Activated CD4-positive, alpha-beta memory T cell treated with anti-CD3 and anti-CD28 coated beads for 36 hours (primary cell): Measurements from ENCODE around the gene PLA2G4F. TPM values are rescaled to one million over a fixed set of nuclear protein-coding genes. Genes with fewer than 3 reads are reported as not detected.

Source experiments
- CTCF ChIA-PET: fragments of 350-600 bp; sonication (Branson Sonifier 250); formaldehyde crosslinking; loops from one replicate; lab custom pipeline; 2021; ENCODE audit warnings: antibody characterized with exemption, inconsistent platforms; lab: Charles Lee
- POLR2A ChIA-PET: fragments of 350-600 bp; sonication (Branson Sonifier 250); formaldehyde crosslinking; loops from one replicate; lab custom pipeline; 2021; ENCODE audit warnings: antibody characterized with exemption; lab: Charles Lee
- DNase-seq: peaks from one replicate; pipeline ENCODE4 v3.0.0-alpha.2; 2020
- H3K27ac Mint-ChIP-seq: one replicate; pipeline ENCODE4 v1.8.0; 2021; ENCODE audit warnings: mixed read lengths
- H3K27me3 Mint-ChIP-seq: one replicate; pipeline ENCODE4 v1.8.0; 2021; ENCODE audit warnings: mixed read lengths
- H3K36me3 Mint-ChIP-seq: one replicate; pipeline ENCODE4 v1.8.0; 2021; ENCODE audit warnings: mixed read lengths
- H3K4me1 Mint-ChIP-seq: one replicate; pipeline ENCODE4 v1.8.0; 2021; ENCODE audit warnings: low read depth, mixed read lengths
- H3K4me3 Mint-ChIP-seq: one replicate; pipeline ENCODE4 v1.8.0; 2021; ENCODE audit warnings: mild to moderate bottlenecking, mixed read lengths
- H3K9me3 Mint-ChIP-seq: one replicate; pipeline ENCODE4 v1.8.0; 2021; ENCODE audit warnings: mixed read lengths
- intact Hi-C: fragments of 100-400 bp; cut with micrococcal nuclease; formaldehyde crosslinking; loops from one replicate; pipeline ENCODE4 v1.15.1; 2023
- total RNA-seq, 2 experiments: library from RNA; stranded (reverse); gene quantifications; one replicate each; pipeline ENCODE4 v1.2.3, GENCODE V29; 2021

PLA2G4F gene
- total RNA-seq, 2 experiments from 2014 or later: not detected

DNA sequence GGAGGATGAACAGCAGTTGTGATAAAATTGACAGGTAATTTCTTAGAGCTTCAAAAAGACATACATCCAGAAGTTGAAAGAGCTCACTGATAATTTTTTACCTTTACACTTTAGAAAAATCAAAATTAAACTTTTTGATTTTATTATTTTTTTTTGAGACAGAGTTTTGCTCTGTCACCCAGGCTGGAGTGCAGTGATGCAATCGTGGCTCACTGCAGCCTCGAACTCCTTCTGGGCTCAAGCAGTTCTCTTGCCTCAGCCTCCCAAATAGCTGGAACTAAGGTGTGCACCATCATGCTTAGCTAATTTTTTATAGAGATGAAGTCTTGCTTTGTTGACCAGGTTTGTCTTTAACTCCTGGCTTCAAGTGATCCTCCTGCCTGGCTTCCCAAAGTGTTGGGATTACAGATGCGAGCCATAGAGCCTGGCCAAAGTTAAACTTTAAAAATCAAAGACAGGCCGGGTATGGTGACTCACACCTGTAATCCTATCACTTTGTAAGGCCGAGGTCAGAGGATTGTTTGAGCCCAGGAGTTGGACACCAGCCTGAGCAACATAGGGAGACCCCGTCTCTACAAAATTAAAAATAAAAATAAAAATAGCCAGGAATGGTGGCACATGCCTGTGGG, 21.7 kb downstream of the PLA2G4F start:
- no peak for DNase-seq
- ChIA-PET CTCF (interaction anchor here (0.6 to 3.8 kb wide), 18 partner anchors 9 to 357 kb away, joined by 3 to 21 read pairs (median 3); no protein-coding TSS in a partner anchor), POLR2A (interaction anchor here (1.2 kb wide), 1 partner anchor 68 kb away, joined by 3 read pairs; no protein-coding TSS in a partner anchor)
- H3K27me3 Mint-ChIP-seq: peaks cover 3% of the 10 kb centered on the region
- H3K4me3 Mint-ChIP-seq: no peak overlapping the region
- no peaks in the 10 kb centered on the region for H3K9me3 Mint-ChIP-seq
- H3K36me3 Mint-ChIP-seq: no peaks in the 10 kb centered on the region
- no peaks in the 10 kb centered on the region for H3K4me1 Mint-ChIP-seq
- H3K27ac Mint-ChIP-seq: no peak overlapping the region
- intact Hi-C loops: loop anchor here (5.0 kb wide), 1 partner anchor 52 kb away; no protein-coding TSS in a partner anchor

GRCh38 chr15:42133886-42134502, 22.4 kb downstream of the PLA2G4F start:
- CTCF ChIA-PET: interaction anchor here (0.7 to 3.8 kb wide), 16 partner anchors 8 to 144 kb away, joined by 3 to 21 read pairs (median 4); partner anchors contain the start of gene PLA2G4D
- peak; percentile 79 for DNase-seq
- Mint-ChIP-seq H3K9me3 (no peaks in the 10 kb centered on the region), H3K4me1 (no peaks in the 10 kb centered on the region), H3K4me3 (no peak overlapping the region), H3K36me3 (no peaks in the 10 kb centered on the region), H3K27me3 (peaks cover 7% of the 10 kb centered on the region), H3K27ac (no peak overlapping the region)
- intact Hi-C loops: loop anchor here (5.0 kb wide), 1 partner anchor 52 kb away; no protein-coding TSS in a partner anchor
- POLR2A ChIA-PET: interaction anchor here (1.2 kb wide), 1 partner anchor 67 kb away, joined by 3 read pairs; no protein-coding TSS in a partner anchor

- no peak for DNase-seq
- Mint-ChIP-seq H3K9me3 (no peaks in the 10 kb centered on the region), H3K4me3 (no peak overlapping the region), H3K36me3 (no peaks in the 10 kb centered on the region), H3K27ac (no peak overlapping the region), H3K27me3 (peaks cover 7% of the 10 kb centered on the region), H3K4me1 (no peaks in the 10 kb centered on the region)
- ChIA-PET CTCF (interaction anchor here (0.7 to 3.8 kb wide), 11 partner anchors 22 to 143 kb away, joined by 3 to 21 read pairs (median 4); partner anchors contain the start of gene PLA2G4D), POLR2A (no interaction called here)
- intact Hi-C loops: loop anchor here (5.0 kb wide), 1 partner anchor 51 kb away; no protein-coding TSS in a partner anchor
These were observed 23.1 kb downstream of the PLA2G4F start for GRCh38 chr15:42133356-42133755.

GRCh38 chr15:42131826-42132806, 24.3 kb downstream of the PLA2G4F start:
- H3K4me1 Mint-ChIP-seq: no peaks in the 10 kb centered on the region
- H3K4me3 Mint-ChIP-seq: no peak overlapping the region
- CTCF ChIA-PET: interaction anchor here (0.6 to 2.2 kb wide), 4 partner anchors 14 to 77 kb away, joined by 3 to 5 read pairs (median 4); no protein-coding TSS in a partner anchor
- intact Hi-C loops: loop anchor here (5.0 kb wide), 1 partner anchor 50 kb away; no protein-coding TSS in a partner anchor
- H3K27me3 Mint-ChIP-seq: peaks cover 9% of the 10 kb centered on the region
- no peaks in the 10 kb centered on the region for H3K9me3 Mint-ChIP-seq
- H3K27ac Mint-ChIP-seq: no peak overlapping the region
- no peaks in the 10 kb centered on the region for H3K36me3 Mint-ChIP-seq
- DNase-seq: peak; percentile 7
- POLR2A ChIA-PET: no interaction called here

DNA sequence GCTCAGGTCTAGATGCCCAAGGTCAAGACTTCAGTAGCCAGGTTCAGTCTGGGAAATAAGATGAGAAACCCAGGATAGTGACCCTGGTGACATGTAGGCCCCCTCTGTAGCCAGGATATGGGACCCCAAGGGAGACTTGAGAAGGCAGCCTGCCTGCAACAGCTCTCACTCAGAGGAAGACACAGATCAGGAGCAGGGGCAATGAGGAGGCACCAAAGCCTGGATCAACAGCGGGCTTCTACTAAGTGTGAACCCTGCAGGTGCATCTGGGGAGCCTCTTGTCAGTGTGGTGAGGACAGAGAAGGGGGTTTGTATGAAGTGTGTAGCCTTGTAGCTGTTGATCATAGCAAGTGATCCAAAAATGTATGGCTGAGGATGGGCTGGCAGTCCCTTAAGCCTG, 25.4 kb downstream of the PLA2G4F start:
- no peaks in the 10 kb centered on the region for H3K36me3 Mint-ChIP-seq
- intact Hi-C loops: loop anchor here (5.0 kb wide), 1 partner anchor 49 kb away; no protein-coding TSS in a partner anchor
- peaks cover 7% of the 10 kb centered on the region for H3K27me3 Mint-ChIP-seq
- no peaks in the 10 kb centered on the region for H3K4me1 Mint-ChIP-seq
- ChIA-PET CTCF (interaction anchor here (0.6 to 2.2 kb wide), 4 partner anchors 8 to 76 kb away, joined by 3 to 6 read pairs (median 4); no protein-coding TSS in a partner anchor), POLR2A (no interaction called here)
- H3K4me3 Mint-ChIP-seq: no peak overlapping the region
- no peaks in the 10 kb centered on the region for H3K9me3 Mint-ChIP-seq
- H3K27ac Mint-ChIP-seq: no peak overlapping the region
- DNase-seq: peak; percentile 3

DNA sequence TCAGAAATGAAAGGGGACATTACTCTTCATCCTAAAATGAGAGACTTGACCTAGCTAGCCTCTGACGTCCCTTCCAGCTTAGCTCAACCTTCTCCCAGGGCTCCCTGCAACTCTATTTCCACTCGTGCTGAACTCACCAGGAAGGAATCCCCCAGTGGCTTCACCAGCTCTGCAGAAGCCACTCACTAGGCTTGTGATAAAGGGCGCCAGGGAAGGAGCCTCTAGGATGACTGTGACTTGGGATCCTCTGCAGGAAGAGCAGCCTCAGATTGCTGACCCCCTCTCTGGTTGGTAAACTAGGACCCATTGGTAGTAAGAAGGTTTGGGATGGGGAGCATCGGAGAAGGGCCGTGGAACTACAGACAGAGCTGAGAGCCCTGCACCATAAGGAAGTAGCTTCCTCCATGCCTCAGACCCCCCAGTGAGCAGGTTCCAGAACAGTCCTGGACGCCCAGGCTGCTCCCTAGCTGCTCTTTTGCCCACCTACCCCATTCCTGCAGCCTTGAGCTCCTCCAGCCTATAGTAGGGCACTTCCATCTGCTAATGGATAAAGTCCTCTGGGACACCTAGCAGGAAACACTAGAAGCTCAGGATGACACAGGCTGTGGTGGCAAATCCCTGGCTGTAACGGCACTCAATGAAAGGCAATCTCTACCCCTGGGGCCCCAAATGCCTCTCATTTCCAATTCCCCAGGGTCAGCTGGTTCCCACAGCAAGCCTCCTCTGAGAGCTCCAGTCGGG, 26.0 kb downstream of the PLA2G4F start:
- intact Hi-C loops: loop anchor here (5.0 kb wide), 1 partner anchor 48 kb away; no protein-coding TSS in a partner anchor
- H3K36me3 Mint-ChIP-seq: no peaks in the 10 kb centered on the region
- POLR2A ChIA-PET: no interaction called here

DNA sequence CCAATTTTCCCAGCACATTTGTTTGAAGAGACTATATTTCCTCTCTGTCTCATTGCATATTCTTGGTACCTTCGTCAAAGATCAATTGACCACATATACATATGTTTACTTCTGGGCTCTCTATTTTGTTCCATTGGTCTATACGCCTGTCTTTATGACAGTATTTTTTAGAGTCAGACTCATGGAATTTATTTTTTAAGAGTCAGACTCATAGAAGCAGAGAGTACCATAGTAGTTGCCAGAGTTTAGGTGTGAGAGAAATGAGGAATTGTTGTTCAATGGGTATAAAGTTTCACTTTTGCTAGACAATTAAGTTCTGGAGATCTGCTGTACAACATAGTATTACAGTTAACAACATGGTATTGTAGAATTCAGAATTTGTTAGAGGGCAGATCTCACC, 27.1 kb downstream of the PLA2G4F start:
- Mint-ChIP-seq H3K4me3 (no peak overlapping the region), H3K36me3 (no peaks in the 10 kb centered on the region), H3K27ac (no peak overlapping the region), H3K4me1 (no peaks in the 10 kb centered on the region), H3K27me3 (peaks cover 7% of the 10 kb centered on the region), H3K9me3 (no peaks in the 10 kb centered on the region)
- CTCF ChIA-PET: no interaction called here
- intact Hi-C loops: no loop called here
- POLR2A ChIA-PET: no interaction called here
- no peak for DNase-seq

More for the DNA sequence above, 26.0 kb downstream of the PLA2G4F start:
- peak; percentile 4 for DNase-seq
- H3K27me3 Mint-ChIP-seq: peaks cover 7% of the 10 kb centered on the region
- no peak overlapping the region for H3K4me3 Mint-ChIP-seq
- no peaks in the 10 kb centered on the region for H3K9me3 Mint-ChIP-seq
- H3K27ac Mint-ChIP-seq: no peak overlapping the region
- no peaks in the 10 kb centered on the region for H3K4me1 Mint-ChIP-seq
- CTCF ChIA-PET: interaction anchor here (0.6 to 2.2 kb wide), 5 partner anchors 9 to 75 kb away, joined by 3 to 6 read pairs (median 3); no protein-coding TSS in a partner anchor

DNA sequence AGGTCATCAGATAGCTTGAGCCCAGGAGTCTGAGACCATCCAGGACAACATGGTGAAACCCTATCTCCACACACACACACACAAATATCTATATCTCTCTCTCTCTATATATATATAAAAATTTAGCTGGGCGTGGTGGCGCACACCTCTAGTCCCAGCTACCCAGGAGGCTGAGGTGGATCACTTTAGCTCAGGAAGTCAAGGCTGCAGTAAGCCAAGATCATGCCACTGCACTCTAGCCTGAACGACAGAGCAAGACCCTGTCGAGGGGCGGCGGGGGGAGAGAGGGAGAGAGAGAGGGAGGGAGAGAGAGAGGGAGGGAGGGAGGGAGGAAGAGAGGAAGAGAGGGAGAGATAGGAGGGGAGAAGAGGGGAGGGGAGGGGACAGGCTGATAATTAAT, 28.0 kb downstream of the PLA2G4F start:
- Mint-ChIP-seq H3K36me3 (no peaks in the 10 kb centered on the region), H3K27ac (no peak overlapping the region), H3K27me3 (peaks cover 7% of the 10 kb centered on the region), H3K4me1 (no peaks in the 10 kb centered on the region), H3K9me3 (no peaks in the 10 kb centered on the region), H3K4me3 (no peak overlapping the region)
- DNase-seq: no peak
- intact Hi-C loops: no loop called here
- CTCF ChIA-PET: interaction anchor here (1.2 kb wide), 1 partner anchor 9 kb away, joined by 3 read pairs; no protein-coding TSS in a partner anchor
- POLR2A ChIA-PET: no interaction called here

- H3K4me1 Mint-ChIP-seq: peaks cover 2% of the 10 kb centered on the region
- intact Hi-C loops: no loop called here
- no peaks in the 10 kb centered on the region for H3K9me3 Mint-ChIP-seq
- H3K36me3 Mint-ChIP-seq: no peaks in the 10 kb centered on the region
- CTCF ChIA-PET: no interaction called here
- peaks cover 5% of the 10 kb centered on the region for H3K27me3 Mint-ChIP-seq
- no peak for DNase-seq
- no peak overlapping the region for H3K27ac Mint-ChIP-seq
- POLR2A ChIA-PET: no interaction called here
- no peak overlapping the region for H3K4me3 Mint-ChIP-seq
These were observed 32.9 kb downstream of the PLA2G4F start for GRCh38 chr15:42123546-42123945.

- CTCF ChIA-PET: interaction anchor here (1.7 kb wide), 1 partner anchor 16 kb away, joined by 4 read pairs; no protein-coding TSS in a partner anchor
- Mint-ChIP-seq H3K27me3 (peaks cover 4% of the 10 kb centered on the region), H3K36me3 (no peaks in the 10 kb centered on the region), H3K4me3 (no peak overlapping the region), H3K4me1 (peaks cover 2% of the 10 kb centered on the region), H3K27ac (no peak overlapping the region), H3K9me3 (no peaks in the 10 kb centered on the region)
- intact Hi-C loops: no loop called here
- DNase-seq: no peak
- POLR2A ChIA-PET: no interaction called here
These were observed 34.8 kb downstream of the PLA2G4F start for GRCh38 chr15:42121682-42122081.
